Stimulated activated CD4-positive, alpha-beta T cell treated with anti-CD3 and anti-CD28 coated beads, Interleukin-2, amount 100 ng/mL, for 24 hours (primary cell): ENCODE measurements around the gene ECE2.
A peak's percentile ranks its signal among the peaks of the same experiment; 100 is the strongest.

Source experiments
- DNase-seq, 2 donors: peaks; one replicate each; pipeline ENCODE4 v3.0.0-alpha.2; 2020

The ECE2 gene

DNA sequence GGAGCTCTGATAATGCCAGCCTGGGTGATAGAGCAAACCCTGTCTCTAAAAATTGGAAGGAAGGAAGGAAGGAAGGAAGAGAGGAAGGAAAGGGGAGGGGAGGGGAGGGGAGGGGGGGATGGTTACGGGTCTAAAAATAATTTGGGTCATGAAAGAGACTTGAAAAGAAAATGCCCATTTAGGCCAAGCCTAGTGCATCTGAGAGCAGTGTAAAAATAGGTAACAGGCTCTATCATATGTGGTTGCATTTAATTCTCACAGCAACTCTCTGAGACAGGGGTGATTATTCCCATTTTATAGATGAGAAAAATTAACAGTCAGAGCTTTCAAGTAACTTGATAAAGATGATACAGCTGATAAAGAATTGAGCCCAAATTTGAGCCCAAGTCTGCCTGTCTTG is 3.6 kb upstream of the ECE2 start:
- DNase-seq: no peak

DNA sequence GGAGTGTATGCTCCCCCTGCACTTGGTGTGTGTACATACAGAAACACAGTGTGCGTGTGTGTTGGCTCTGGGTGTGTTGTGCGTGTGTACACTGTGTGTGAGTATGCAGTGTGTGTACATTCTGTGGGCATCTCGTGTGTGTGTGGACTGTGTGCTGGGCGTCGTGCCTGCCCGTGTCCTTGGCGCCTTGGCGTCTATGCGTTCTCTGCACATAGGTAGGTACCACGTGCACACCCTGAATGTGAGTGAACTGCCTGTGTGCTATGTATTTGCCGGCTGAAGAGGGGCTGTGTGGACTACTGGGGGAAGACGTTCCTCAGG is 481 bp upstream of the ECE2 start:
- DNase-seq: no peak

DNA sequence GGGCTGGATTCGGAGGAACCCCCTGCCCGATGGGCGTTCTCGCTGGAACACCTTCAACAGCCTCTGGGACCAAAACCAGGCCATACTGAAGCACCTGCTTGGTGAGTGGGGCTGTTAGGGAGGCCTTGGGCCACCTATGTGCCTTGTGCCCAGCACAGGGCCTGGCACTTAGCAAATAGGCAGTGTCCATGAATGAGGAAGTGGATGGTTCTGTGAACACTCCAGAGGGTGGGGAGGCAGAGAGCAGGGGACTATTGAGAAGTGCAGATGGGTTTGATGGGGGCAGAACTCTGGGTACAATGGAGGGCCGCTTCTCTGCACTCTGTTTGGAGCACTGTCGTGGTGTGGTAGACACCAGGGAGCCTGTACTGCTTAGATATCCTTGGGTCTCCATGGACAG is 1.5 kb downstream of the ECE2 start:
- DNase-seq: no peak

DNA sequence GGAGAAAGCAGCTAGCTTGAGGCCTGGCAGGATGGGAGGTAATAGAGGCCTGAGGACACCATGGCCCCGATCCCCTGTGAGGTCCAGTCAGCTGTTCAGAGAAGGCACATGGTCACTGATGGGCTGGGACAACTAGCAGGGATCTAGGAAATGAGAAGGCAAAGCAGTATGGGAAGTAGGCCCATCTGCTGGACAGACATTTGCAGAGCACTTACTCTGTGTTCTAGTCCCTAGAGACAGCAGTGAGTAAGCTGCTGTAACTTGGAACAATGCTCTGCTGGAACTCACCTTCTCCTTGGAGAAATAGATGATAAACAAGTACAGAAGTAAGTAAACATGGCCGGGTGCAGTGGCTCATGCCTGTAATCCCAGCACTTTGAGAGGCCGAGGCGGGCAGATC is 7.1 kb downstream of the ECE2 start:
- no peak for DNase-seq

DNA sequence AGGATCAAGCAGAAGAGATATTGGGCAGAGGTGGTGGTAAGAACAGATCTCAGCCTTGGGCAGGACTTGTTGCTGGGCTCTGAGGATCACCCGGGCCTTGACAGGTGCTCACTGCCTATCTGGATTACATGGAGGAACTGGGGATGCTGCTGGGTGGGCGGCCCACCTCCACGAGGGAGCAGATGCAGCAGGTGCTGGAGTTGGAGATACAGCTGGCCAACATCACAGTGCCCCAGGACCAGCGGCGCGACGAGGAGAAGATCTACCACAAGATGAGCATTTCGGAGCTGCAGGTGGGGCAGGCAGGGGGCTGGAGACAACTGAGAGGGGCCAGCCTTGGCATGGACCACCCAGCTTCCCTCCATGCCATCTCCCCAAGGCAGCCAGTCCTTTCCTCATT is 7.9 kb downstream of the ECE2 start:
- DNase-seq: no peak

DNA sequence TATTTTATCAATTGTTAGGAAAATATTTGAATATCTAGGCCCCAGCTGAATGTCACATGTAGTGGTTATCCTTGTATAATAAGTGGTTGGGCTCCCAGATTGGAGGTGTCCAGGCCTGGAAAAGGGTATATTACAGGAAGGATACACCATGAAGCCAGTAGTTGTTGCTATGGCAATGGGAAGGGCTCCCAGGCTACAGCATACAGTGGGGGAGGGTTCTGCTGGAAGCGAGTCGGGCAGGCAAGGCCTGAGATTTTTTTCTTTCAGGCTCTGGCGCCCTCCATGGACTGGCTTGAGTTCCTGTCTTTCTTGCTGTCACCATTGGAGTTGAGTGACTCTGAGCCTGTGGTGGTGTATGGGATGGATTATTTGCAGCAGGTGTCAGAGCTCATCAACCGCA is 8.9 kb downstream of the ECE2 start:
- DNase-seq: peak in 1 of 2 donors; percentile 32

DNA sequence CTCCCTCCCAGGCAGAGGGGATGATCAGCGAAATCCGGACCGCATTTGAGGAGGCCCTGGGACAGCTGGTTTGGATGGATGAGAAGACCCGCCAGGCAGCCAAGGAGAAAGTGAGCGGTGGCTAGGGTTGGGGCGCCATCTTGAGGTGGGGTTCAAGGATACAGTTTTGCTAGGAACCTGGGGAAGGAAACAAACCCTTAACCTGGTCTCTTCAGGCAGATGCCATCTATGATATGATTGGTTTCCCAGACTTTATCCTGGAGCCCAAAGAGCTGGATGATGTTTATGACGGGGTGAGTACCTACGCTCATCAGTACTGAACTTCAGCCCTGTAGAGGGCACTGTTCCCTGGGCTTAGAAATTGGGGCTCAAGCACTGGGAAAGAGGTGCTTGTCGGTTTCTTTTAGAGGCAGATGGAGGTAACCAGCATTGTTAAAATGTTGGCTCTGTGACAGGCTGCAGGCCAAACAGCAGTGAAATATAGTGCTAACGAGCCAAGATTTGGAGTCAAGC is 13.7 kb downstream of the ECE2 start:
- DNase-seq: peak; percentile 80 to 81

DNA sequence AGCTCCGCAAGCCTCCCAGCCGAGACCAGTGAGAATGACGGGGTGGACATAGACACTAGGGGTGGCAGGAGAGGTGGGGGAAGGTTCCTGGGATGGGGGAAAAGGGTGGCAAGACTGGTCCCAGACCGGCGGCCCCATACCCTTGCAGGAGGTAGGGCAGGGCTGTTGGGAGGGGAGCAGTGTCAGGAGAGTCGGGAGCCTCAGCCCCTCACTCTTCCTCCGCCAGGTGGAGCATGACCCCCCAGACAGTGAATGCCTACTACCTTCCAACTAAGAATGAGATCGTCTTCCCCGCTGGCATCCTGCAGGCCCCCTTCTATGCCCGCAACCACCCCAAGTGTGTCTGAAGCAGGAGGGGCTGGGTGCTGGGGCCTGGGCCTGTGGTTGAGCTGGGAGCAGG is 14.5 kb downstream of the ECE2 start:
- no peak for DNase-seq

DNA sequence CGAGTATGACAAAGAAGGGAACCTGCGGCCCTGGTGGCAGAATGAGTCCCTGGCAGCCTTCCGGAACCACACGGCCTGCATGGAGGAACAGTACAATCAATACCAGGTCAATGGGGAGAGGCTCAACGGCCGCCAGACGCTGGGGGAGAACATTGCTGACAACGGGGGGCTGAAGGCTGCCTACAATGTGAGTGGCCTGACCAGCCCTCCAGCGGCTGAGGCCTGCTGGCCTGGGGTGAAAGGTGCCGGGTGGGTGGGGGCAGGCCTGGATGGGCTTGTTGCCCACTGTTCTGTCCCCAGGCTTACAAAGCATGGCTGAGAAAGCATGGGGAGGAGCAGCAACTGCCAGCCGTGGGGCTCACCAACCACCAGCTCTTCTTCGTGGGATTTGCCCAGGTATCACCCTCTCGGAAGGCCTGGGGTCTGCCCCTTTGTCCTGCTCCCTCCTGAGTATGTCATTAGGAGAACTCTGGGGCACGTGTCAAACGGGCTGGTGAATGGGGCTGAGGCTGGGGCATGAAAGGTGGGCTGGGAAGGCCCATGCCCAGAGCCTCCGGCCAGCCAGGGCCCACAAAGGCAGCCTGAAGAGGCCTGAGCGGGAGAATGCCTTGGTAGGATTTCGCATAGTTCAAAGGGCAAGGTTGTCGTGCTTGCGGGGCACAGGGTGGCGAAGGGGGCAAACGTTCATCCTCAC is 15.4 kb downstream of the ECE2 start:
- no peak for DNase-seq

DNA sequence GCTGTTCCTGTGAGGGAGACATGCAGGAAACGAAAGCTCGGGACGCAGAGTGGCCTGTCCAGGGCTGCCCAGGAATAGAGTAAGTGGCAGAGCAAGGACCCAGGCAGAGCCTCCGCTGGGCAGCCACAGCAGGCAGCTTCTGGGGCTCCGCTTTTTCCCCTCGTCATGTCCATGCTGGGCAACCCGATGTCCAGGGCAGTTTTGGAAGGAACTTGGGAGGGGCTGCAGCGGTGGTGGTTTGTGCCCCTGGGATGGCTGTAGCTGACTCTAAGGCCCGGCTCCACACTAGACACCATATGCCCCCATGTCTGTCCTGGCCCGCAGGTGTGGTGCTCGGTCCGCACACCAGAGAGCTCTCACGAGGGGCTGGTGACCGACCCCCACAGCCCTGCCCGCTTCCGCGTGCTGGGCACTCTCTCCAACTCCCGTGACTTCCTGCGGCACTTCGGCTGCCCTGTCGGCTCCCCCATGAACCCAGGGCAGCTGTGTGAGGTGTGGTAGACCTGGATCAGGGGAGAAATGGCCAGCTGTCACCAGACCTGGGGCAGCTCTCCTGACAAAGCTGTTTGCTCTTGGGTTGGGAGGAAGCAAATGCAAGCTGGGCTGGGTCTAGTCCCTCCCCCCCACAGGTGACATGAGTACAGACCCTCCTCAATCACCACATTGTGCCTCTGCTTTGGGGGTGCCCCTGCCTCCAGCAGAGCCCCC is 16.1 kb downstream of the ECE2 start:
- no peak for DNase-seq

DNA sequence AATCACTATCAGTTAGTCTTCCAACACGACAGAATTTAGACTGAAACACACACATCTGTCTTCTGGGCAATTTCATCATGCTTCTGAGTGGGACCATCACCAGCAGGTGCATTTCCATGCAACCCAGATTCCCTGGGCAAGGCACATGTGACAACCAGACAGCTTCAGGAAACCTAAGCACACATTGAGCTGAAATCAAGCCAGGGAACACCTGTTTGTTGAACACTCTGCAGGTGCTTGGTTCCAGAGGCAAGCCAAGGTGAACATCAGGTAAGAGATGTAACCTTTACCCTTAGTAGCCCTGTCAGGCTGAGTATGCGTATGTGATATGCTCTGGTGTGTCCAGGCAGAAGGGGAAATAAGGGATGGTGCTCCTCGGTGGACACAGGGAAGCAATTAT is 19.9 kb downstream of the ECE2 start:
- DNase-seq: no peak

DNA sequence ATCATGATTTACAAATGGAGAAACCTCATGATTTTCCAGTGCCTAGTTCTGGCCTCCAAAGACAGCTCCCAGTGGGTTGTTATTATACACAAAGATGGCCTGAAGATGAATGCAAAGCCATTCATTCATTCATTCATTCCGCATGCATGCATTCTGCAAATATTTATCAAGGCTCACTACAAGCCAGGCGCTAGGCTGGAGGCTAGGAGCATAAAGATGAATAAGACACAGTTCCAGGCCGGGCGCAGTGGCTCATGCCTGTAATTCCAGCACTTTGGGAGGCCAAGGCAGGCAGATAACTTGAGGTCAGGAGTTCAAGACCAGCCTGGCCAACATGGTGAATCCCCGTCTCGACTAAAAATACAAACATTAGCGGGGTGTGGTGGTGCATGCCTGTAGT is 20.8 kb downstream of the ECE2 start:
- no peak for DNase-seq

DNA sequence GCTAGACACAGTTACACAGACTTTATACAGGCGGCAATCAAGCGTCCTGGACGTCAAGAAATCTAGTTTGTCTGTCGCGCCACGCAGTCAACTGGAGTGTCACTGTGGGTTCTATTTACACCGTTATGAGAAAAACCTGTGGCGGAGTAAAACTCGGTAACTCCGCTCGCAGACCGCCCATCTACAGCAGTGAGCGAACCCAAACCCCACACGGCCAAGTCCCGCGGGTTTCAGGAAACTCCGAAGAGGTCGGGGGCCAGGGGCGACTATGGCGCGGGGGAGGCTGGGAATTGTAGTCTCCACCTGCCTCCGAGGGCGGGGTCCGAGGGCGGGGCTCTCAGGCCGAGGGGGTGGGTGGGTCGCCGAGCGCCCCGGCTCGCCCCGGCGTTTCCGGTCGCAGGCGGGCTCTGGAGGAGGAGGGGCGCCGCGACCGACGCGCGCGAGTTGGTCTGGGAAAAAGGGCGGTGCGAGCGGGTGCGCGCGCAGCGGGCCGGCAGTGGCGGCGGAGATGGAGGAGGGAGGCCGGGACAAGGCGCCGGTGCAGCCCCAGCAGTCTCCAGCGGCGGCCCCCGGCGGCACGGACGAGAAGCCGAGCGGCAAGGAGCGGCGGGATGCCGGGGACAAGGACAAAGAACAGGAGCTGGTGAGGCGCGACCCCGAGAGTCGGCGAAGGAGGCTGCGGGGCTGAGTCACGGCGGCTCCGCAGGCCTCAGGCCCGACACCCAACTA is 23.1 kb downstream of the ECE2 start, which contains the start of gene PSMD2:
PSMD2 (plus strand) TSS at position 483 of the 729 bp plus-strand sequence; CDS start at position 509, 26 bp downstream.
- peak; percentile 98 for DNase-seq

DNA sequence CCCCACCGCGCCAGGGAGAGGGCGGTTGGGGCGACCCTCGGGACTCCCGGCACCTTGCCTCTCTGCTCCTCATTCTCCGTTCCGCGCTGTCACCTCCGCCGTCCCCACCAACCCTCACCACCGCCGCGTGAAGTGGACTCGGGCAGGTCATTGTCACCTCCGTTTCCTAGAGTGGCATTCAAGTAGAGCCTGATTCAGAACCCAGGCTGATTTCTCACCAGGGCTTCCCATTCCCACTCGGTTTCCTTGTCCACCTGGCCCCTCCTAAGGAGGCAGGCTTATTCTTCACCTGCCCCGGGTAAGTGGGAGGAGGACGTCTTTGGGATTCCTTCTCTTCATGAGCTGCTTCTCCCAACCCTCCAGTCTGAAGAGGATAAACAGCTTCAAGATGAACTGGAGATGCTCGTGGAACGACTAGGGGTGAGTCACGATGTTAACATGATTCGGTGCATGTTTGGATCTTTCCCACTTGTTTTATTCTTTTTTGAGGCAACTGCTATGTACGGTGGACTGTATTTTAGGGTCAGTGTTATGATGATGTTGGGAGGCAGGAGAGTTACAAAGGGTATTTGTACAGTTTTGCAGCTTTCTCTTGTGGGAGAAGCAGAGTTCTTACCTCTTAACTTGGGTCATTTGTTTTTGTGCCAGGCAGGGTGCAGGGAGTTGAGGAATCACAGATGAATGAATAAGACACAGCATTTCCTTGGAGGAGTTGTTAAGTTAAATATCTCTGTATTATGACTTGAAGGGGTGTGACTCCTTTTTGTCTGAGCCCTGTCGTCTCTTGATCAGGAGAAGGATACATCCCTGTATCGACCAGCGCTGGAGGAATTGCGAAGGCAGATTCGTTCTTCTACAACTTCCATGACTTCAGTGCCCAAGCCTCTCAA is 23.9 kb downstream of the ECE2 start:
- no peak for DNase-seq

DNA sequence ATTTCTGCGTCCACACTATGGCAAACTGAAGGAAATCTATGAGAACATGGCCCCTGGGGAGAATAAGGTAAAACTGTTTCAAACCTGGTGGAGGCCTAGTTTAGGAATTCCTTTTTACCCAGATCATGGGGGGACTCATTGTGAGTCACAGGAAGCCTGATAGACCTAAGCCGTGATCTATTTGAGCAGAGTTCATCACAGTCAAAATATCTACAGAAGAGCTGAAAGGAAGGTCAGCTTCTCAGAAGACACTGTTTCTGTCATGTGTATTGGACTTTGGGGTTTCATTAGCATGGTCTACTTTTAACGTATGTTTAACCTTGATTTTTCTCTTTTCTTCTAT is 24.5 kb downstream of the ECE2 start:
- DNase-seq: no peak

DNA sequence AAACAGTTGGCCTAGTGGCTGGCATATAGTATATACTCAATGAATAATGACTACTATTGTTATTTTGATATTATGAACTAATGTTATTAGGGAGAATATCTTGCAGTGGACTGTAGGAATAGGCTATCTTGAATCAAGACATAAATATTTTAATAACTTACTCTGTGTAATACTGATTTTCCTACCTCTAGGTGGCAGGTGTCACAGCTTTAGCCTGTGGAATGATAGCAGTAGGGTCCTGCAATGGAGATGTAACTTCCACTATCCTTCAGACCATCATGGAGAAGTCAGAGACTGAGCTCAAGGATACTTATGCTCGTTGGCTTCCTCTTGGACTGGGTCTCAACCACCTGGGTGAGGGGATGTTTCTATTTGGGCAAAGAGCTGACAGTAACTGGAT is 29.8 kb downstream of the ECE2 start:
- no peak for DNase-seq

DNA sequence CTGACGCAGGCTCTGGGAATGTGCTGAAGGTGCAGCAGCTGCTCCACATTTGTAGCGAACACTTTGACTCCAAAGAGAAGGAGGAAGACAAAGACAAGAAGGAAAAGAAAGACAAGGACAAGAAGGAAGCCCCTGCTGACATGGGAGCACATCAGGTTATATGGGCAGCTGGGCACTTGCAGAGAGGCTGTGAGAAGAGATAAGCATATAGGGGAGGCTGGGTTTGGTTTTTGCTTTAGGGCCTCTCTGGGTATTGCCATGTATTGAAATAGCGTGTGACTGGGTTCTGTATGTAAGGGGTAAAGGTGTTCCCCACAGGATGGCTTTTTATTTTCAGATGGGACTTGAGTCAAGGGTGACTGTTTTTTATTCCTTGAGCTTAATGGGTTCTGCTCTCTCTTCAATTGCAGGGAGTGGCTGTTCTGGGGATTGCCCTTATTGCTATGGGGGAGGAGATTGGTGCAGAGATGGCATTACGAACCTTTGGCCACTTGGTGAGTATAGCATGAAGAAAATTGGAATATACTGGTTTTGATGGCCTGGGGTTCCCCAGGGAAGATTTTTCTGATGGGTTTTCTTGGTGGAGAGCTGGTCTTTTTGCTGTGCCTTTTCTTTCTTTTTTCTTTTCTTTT is 30.6 kb downstream of the ECE2 start:
- DNase-seq: no peak

DNA sequence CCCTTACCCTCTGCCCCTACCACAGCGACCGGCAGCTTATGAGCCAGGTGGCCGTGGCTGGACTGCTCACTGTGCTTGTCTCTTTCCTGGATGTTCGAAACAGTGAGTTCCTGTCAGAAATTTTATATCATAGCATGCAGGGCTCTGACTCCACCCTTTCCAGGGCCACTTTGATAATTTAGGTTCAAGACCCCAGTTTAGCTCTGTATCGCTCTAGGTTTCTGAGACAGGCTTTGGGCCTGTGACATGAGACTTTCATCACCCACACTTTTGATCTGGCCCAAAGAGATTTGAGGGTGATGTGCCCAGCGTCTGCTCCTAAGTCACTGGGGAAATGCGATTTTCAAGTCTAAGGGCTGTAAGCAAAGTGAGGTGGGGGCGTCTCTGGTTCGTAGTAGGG is 32.1 kb downstream of the ECE2 start:
- no peak for DNase-seq

DNA sequence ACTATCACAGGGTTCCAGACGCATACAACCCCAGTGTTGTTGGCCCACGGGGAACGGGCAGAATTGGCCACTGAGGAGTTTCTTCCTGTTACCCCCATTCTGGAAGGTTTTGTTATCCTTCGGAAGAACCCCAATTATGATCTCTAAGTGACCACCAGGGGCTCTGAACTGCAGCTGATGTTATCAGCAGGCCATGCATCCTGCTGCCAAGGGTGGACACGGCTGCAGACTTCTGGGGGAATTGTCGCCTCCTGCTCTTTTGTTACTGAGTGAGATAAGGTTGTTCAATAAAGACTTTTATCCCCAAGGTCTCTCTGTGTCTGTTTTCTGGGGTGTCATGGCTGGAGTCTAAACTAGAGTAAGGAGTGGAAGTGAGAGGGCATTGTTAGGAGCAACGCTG is 32.9 kb downstream of the ECE2 start:
- DNase-seq: no peak

DNA sequence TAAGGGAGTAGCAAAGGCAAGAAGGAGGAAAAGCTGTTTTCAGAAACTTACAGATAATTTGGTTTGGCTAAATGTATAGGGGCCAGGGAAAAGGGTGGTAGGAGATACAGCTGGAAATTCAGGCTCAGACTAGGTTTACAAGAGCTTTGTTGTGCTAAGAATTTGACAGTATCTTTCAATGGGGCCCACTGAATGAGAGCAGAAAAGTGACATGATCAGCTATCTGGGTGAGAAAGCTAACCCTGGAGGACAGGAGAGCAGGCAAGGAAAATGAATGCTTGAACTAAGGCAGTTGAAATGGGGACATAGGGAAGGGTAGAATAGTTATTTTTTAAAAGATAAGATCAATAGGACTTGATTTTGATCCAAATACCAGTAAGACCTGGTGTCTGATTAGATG is 35.8 kb downstream of the ECE2 start:
- DNase-seq: no peak

DNA sequence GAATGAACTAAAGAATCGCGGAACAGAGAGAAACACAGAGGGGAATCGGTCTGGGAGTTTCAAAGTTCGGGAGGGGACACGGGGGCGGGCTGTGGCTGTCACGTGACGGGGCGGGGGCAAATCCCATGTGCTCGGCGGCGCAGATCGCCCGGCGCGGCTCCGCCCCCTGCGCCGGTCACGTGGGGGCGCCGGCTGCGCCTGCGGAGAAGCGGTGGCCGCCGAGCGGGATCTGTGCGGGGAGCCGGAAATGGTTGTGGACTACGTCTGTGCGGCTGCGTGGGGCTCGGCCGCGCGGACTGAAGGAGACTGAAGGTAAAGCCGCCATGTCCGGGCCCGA is 38.5 kb downstream of the ECE2 start, which contains the start of gene EIF4G1:
EIF4G1 (plus strand) TSS at position 244 of the 337 bp plus-strand sequence. CDS start 1,191 bp downstream, outside the sequence.
- peak; percentile 94 to 95 for DNase-seq
